Panc1 (cell line): ENCODE results near the gene CSTF3.

Experiments used
- CTCF ChIP-seq: fragments of 450-650 bp; IDR thresholded peaks from 2 replicates; pipeline ENCODE4 v1.5.1; 2017; ENCODE audit warnings: mild to moderate bottlenecking
- POLR2AphosphoS5 ChIP-seq: IDR thresholded peaks from 2 replicates; pipeline ENCODE4 v1.6.1; 2012; ENCODE audit warnings: mild to moderate bottlenecking, low read depth, low read length, moderate library complexity
- SIN3A ChIP-seq: IDR thresholded peaks from 2 replicates; pipeline ENCODE4 v1.6.1; 2012; ENCODE audit warnings: low read depth, mild to moderate bottlenecking, low read length, moderate library complexity, borderline replicate concordance; ENCODE audit not compliant: insufficient read depth
- TCF7L2 ChIP-seq: IDR thresholded peaks from 2 replicates; pipeline ENCODE4 v1.6.1; 2011; ENCODE audit warnings: mild to moderate bottlenecking, low read depth, low read length, inconsistent platforms
- TF ChIP-seq, protein P1 (sequence below), 2 experiments: IDR thresholded peaks; 2 replicates each; pipeline ENCODE4 v1.6.1; 2011 to 2012; ENCODE audit warnings: low read depth in 2 of 2, control low read depth in 1 of 2, low read length in 1 of 2, mild to moderate bottlenecking in 1 of 2, moderate library complexity in 1 of 2; ENCODE audit not compliant: insufficient read depth in 1 of 2

DNA sequence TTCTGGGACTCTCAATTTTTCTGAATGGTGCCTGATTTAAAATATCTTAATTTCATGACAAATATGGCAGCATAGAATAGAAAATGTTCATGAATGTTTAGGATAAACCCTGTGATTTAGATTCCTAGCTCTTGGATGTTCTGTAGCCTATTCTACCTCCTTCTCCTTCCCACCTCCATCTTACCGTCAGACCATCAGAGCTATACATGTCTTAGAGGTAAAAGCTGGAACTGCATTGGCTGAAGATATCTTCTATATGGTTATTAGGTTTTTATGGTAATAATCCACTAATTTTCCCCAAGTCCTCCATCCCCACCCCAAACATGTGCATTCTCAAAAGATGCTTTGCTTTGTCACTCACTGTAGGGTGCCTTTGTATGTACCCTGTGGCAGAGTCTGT, 46.9 kb upstream of the CSTF3 start:
- TF ChIP-seq TCF7L2 (no peak), CTCF (no peak), POLR2AphosphoS5 (no peak), SIN3A (no peak)
- TF ChIP-seq, protein P1, sequence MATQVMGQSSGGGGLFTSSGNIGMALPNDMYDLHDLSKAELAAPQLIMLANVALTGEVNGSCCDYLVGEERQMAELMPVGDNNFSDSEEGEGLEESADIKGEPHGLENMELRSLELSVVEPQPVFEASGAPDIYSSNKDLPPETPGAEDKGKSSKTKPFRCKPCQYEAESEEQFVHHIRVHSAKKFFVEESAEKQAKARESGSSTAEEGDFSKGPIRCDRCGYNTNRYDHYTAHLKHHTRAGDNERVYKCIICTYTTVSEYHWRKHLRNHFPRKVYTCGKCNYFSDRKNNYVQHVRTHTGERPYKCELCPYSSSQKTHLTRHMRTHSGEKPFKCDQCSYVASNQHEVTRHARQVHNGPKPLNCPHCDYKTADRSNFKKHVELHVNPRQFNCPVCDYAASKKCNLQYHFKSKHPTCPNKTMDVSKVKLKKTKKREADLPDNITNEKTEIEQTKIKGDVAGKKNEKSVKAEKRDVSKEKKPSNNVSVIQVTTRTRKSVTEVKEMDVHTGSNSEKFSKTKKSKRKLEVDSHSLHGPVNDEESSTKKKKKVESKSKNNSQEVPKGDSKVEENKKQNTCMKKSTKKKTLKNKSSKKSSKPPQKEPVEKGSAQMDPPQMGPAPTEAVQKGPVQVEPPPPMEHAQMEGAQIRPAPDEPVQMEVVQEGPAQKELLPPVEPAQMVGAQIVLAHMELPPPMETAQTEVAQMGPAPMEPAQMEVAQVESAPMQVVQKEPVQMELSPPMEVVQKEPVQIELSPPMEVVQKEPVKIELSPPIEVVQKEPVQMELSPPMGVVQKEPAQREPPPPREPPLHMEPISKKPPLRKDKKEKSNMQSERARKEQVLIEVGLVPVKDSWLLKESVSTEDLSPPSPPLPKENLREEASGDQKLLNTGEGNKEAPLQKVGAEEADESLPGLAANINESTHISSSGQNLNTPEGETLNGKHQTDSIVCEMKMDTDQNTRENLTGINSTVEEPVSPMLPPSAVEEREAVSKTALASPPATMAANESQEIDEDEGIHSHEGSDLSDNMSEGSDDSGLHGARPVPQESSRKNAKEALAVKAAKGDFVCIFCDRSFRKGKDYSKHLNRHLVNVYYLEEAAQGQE (IDR thresholded peaks at IDR 0.05; ENCODE audit: insufficient read depth in 1 of 2, low read depth in 2 of 2, low read length in 1 of 2): no peak
